ACC112 (cell line): ENCODE results near the gene PTEN.
"Not testable (repeated sequence)": the region's sequence is repeated elsewhere in the genome, so short reads cannot be mapped to it uniquely, and the experiment has no call there.

Experiments
- H2AFZ ChIP-seq: fragments of 200-600 bp; sonication (generic); one replicate; pipeline ENCODE4 v1.6.0; 2017; ENCODE audit warnings: antibody characterized with exemption, low read length; ENCODE audit not compliant: unreplicated experiment
- H3K27ac ChIP-seq: fragments of 200-600 bp; sonication (generic); 2 replicates; pipeline ENCODE4 v1.5.1; 2014; ENCODE audit warnings: low read depth, mild to moderate bottlenecking, antibody characterized with exemption, low read length, moderate library complexity
- H3K27me3 ChIP-seq: fragments of 200-600 bp; sonication (generic); 2 replicates; pipeline ENCODE4 v1.6.1; 2014; ENCODE audit warnings: mild to moderate bottlenecking, antibody characterized with exemption, low read length, moderate library complexity, mixed read lengths; ENCODE audit not compliant: insufficient read depth
- H3K36me3 ChIP-seq: fragments of 200-600 bp; sonication (generic); 2 replicates; pipeline ENCODE4 v1.6.1; 2016; ENCODE audit warnings: mild to moderate bottlenecking, antibody characterized with exemption, low read length, moderate library complexity, mixed read lengths; ENCODE audit not compliant: insufficient read depth
- H3K4me1 ChIP-seq: fragments of 200-600 bp; sonication (generic); one replicate; pipeline ENCODE4 v1.6.1; 2016; ENCODE audit warnings: low read length, mixed read lengths; ENCODE audit not compliant: insufficient read depth, unreplicated experiment, control insufficient read depth
- H3K4me3 ChIP-seq: fragments of 200-600 bp; sonication (generic); 2 replicates; pipeline ENCODE4 v1.5.1; 2014; ENCODE audit warnings: mild to moderate bottlenecking, low read depth, low read length
- H3K79me2 ChIP-seq: fragments of 200-600 bp; sonication (generic); one replicate; pipeline ENCODE4 v1.6.0; 2016; ENCODE audit warnings: low read length; ENCODE audit not compliant: control insufficient read depth, unreplicated experiment, insufficient read depth

Gene PTEN

GRCh38 chr10:87846023-87846422 lies 17.4 kb upstream of the PTEN start:
- peaks cover 23% of the 10 kb centered on the region for H3K4me1 ChIP-seq
- no peaks in the 10 kb centered on the region for H3K79me2 ChIP-seq
- no peaks in the 10 kb centered on the region for H3K27me3 ChIP-seq
- no peaks in the 10 kb centered on the region for H3K36me3 ChIP-seq
- no peak overlapping the region for H2AFZ ChIP-seq
- no peak overlapping the region for H3K27ac ChIP-seq
- no peak overlapping the region for H3K4me3 ChIP-seq

- H3K27ac ChIP-seq, H2AFZ ChIP-seq, H3K79me2 ChIP-seq, H3K27me3 ChIP-seq, H3K36me3 ChIP-seq, H3K4me3 ChIP-seq: not testable (repeated sequence)
- peaks cover 23% of the 10 kb centered on the region for H3K4me1 ChIP-seq
Observed at GRCh38 chr10:87846711-87847110, 16.7 kb upstream of the PTEN start.

GRCh38 chr10:87847550-87847949 lies 15.9 kb upstream of the PTEN start:
- Histone ChIP-seq H3K4me1 (peaks cover 19% of the 10 kb centered on the region), H3K27me3 (no peaks in the 10 kb centered on the region), H3K27ac (no peak overlapping the region), H2AFZ (no peak overlapping the region), H3K36me3 (no peaks in the 10 kb centered on the region), H3K4me3 (no peak overlapping the region), H3K79me2 (no peaks in the 10 kb centered on the region)

- H3K27me3 ChIP-seq = no peaks in the 10 kb centered on the region
- H3K79me2 ChIP-seq = no peaks in the 10 kb centered on the region
- H3K27ac ChIP-seq = no peak overlapping the region
- H3K4me3 ChIP-seq = no peak overlapping the region
- no peak overlapping the region for H2AFZ ChIP-seq
- H3K36me3 ChIP-seq = no peaks in the 10 kb centered on the region
- peaks cover 19% of the 10 kb centered on the region for H3K4me1 ChIP-seq
Observed at GRCh38 chr10:87849001-87849400, 14.4 kb upstream of the PTEN start.

GRCh38 chr10:87850742-87851205 lies 12.7 kb upstream of the PTEN start:
- no peak overlapping the region for H3K4me3 ChIP-seq
- no peaks in the 10 kb centered on the region for H3K36me3 ChIP-seq
- peaks cover 11% of the 10 kb centered on the region for H3K4me1 ChIP-seq
- H3K27me3 ChIP-seq = no peaks in the 10 kb centered on the region
- no peaks in the 10 kb centered on the region for H3K79me2 ChIP-seq
- peak overlapping the region; percentile 11 for H2AFZ ChIP-seq
- H3K27ac ChIP-seq = no peak overlapping the region

- Histone ChIP-seq H3K27ac (no peak overlapping the region), H3K4me3 (no peak overlapping the region), H3K27me3 (no peaks in the 10 kb centered on the region), H3K79me2 (no peaks in the 10 kb centered on the region), H2AFZ (no peak overlapping the region), H3K4me1 (peaks cover 6% of the 10 kb centered on the region), H3K36me3 (no peaks in the 10 kb centered on the region)
Observed at GRCh38 chr10:87852089-87852488, 11.3 kb upstream of the PTEN start.

- not testable (repeated sequence) for H3K4me3 ChIP-seq, H3K27me3 ChIP-seq, H2AFZ ChIP-seq, H3K4me1 ChIP-seq, H3K36me3 ChIP-seq, H3K79me2 ChIP-seq, H3K27ac ChIP-seq
Observed at GRCh38 chr10:87855247-87855646, 8.2 kb upstream of the PTEN start.

- not testable (repeated sequence) for H3K36me3 ChIP-seq, H3K27ac ChIP-seq, H3K4me1 ChIP-seq, H3K79me2 ChIP-seq, H3K27me3 ChIP-seq, H2AFZ ChIP-seq, H3K4me3 ChIP-seq
Observed at GRCh38 chr10:87855665-87856064, 7.8 kb upstream of the PTEN start.

- Histone ChIP-seq H3K4me3 (no peak overlapping the region), H3K79me2 (peaks cover 12% of the 10 kb centered on the region), H3K27ac (no peak overlapping the region), H3K27me3 (no peaks in the 10 kb centered on the region), H2AFZ (peak overlapping the region; percentile 31), H3K36me3 (no peaks in the 10 kb centered on the region), H3K4me1 (no peaks in the 10 kb centered on the region)
Observed at GRCh38 chr10:87860156-87860795, 3.1 kb upstream of the PTEN start.

- Histone ChIP-seq H3K27me3 (no peaks in the 10 kb centered on the region), H3K36me3 (no peaks in the 10 kb centered on the region), H3K4me3 (no peak overlapping the region), H2AFZ (no peak overlapping the region), H3K27ac (no peak overlapping the region), H3K79me2 (peaks cover 19% of the 10 kb centered on the region), H3K4me1 (no peaks in the 10 kb centered on the region)
Observed at GRCh38 chr10:87860816-87861403, 2.5 kb upstream of the PTEN start.

GRCh38 chr10:87861566-87861952 lies 1.9 kb upstream of the PTEN start:
- H2AFZ ChIP-seq = peak overlapping the region; percentile 89
- H3K79me2 ChIP-seq = peaks cover 25% of the 10 kb centered on the region
- H3K27ac ChIP-seq = no peak overlapping the region
- H3K4me1 ChIP-seq = no peaks in the 10 kb centered on the region
- no peaks in the 10 kb centered on the region for H3K27me3 ChIP-seq
- peak overlapping the region; percentile 83 for H3K4me3 ChIP-seq
- no peaks in the 10 kb centered on the region for H3K36me3 ChIP-seq
